NB4 (cell line): ENCODE results near the gene CELF4.

ENCODE experiments used
- DNase-seq: peaks from one replicate; pipeline ENCODE4 v3.0.0; 2010; ENCODE audit warnings: low read depth
- H3K4me3 ChIP-seq: one replicate; pipeline ENCODE4 v1.5.1; 2011; ENCODE audit warnings: mild to moderate bottlenecking, low read depth, low read length, moderate library complexity
- CTCF ChIP-seq: IDR thresholded peaks from one replicate; pipeline ENCODE4 v1.5.1; 2012; ENCODE audit warnings: low read depth, low read length
- MAX ChIP-seq: IDR thresholded peaks from 2 replicates; pipeline ENCODE4 v1.6.1; 2011; ENCODE audit warnings: low read depth, low read length
- MYC ChIP-seq: IDR thresholded peaks from 2 replicates; pipeline ENCODE4 v1.6.1; 2011; ENCODE audit warnings: low read depth, low read length
- POLR2A ChIP-seq: IDR thresholded peaks from 2 replicates; pipeline ENCODE4 v1.6.1; 2011; ENCODE audit warnings: mild to moderate bottlenecking; ENCODE audit not compliant: insufficient read length; ENCODE audit errors: extremely low read depth

Gene CELF4

GRCh38 chr18:37402735-37403099 is 162.9 kb downstream of the CELF4 start:
- TF ChIP-seq POLR2A (no peak), CTCF (no peak), MAX (no peak), MYC (no peak)
- DNase-seq: no peak
- no peak overlapping the region for H3K4me3 ChIP-seq

- TF ChIP-seq MAX (no peak), POLR2A (no peak), CTCF (no peak), MYC (no peak)
These were observed 164.8 kb downstream of the CELF4 start for GRCh38 chr18:37400802-37401201.

GRCh38 chr18:37398248-37398920 is 167.2 kb downstream of the CELF4 start:
- DNase-seq: no peak

More at GRCh38 chr18:37400802-37401201, 164.8 kb downstream of the CELF4 start:
- no peak for DNase-seq
- H3K4me3 ChIP-seq: no peak overlapping the region

GRCh38 chr18:37397814-37398213 is 167.8 kb downstream of the CELF4 start:
- no peak overlapping the region for H3K4me3 ChIP-seq
- no peak for DNase-seq
- TF ChIP-seq POLR2A: no peak
- TF ChIP-seq CTCF: no peak
- no peak for TF ChIP-seq MYC
- no peak for TF ChIP-seq MAX

More at GRCh38 chr18:37398248-37398920, 167.2 kb downstream of the CELF4 start:
- H3K4me3 ChIP-seq: no peak overlapping the region
- TF ChIP-seq MYC (no peak), CTCF (no peak), POLR2A (no peak), MAX (no peak)

- DNase-seq: no peak
- no peak for TF ChIP-seq CTCF
- TF ChIP-seq POLR2A: no peak
- no peak for TF ChIP-seq MAX
- TF ChIP-seq MYC: no peak
- H3K4me3 ChIP-seq: no peak overlapping the region
These were observed 168.5 kb downstream of the CELF4 start for GRCh38 chr18:37396971-37397720.
